T-helper 22 cell (primary cell): ENCODE results near the gene WNT4.

Source experiments
- DNase-seq: peaks from one replicate; pipeline ENCODE4 v3.0.0-alpha.2; 2020; ENCODE audit warnings: low read depth

The WNT4 gene

GRCh38 chr1:22074803-22075202 lies 68.1 kb downstream of the WNT4 start:
- no peak for DNase-seq

- no peak for DNase-seq
These were observed 71.4 kb downstream of the WNT4 start for GRCh38 chr1:22071511-22071910.
